TTC549 (cell line): ENCODE measurements around the gene KLHL5.

Experiments used
- FAIRE-seq: peaks from 2 replicates; lab custom pipeline; 2012; peaks lifted over from hg19 to GRCh38; lab: Jason Lieb, UNC

The KLHL5 gene

GRCh38 chr4:39043861-39044363, 18.1 kb upstream of the KLHL5 start:
- no peak for FAIRE-seq

- FAIRE-seq: no peak
Measured at GRCh38 chr4:39044364-39044955, 17.6 kb upstream of the KLHL5 start.

- no peak for FAIRE-seq
Measured at GRCh38 chr4:39044956-39045826, 16.8 kb upstream of the KLHL5 start.

GRCh38 chr4:39045827-39046221, 16.2 kb upstream of the KLHL5 start:
- FAIRE-seq: no peak

- no peak for FAIRE-seq
Measured at GRCh38 chr4:39046249-39046648, 15.8 kb upstream of the KLHL5 start.

- FAIRE-seq: no peak
Measured at GRCh38 chr4:39047681-39048080, 14.4 kb upstream of the KLHL5 start.

- no peak for FAIRE-seq
Measured at GRCh38 chr4:39048311-39048710, 13.7 kb upstream of the KLHL5 start.

- FAIRE-seq: no peak
Measured at GRCh38 chr4:39050590-39050989, 11.4 kb upstream of the KLHL5 start.

GRCh38 chr4:39051492-39051891, 10.5 kb upstream of the KLHL5 start:
- no peak for FAIRE-seq

- FAIRE-seq: no peak
Measured at GRCh38 chr4:39053983-39054382, 8.0 kb upstream of the KLHL5 start.

GRCh38 chr4:39054497-39054896, 7.5 kb upstream of the KLHL5 start:
- FAIRE-seq: no peak

- no peak for FAIRE-seq
Measured at GRCh38 chr4:39056023-39056422, 6.0 kb upstream of the KLHL5 start.

GRCh38 chr4:39061457-39061856, 575 bp upstream of the KLHL5 start:
- FAIRE-seq: no peak

- FAIRE-seq: no peak
Measured at GRCh38 chr4:39062770-39063097, 702 bp downstream of the KLHL5 start.

GRCh38 chr4:39063430-39063829, 1.4 kb downstream of the KLHL5 start:
- no peak for FAIRE-seq

- no peak for FAIRE-seq
Measured at GRCh38 chr4:39066371-39066770, 4.3 kb downstream of the KLHL5 start.

- no peak for FAIRE-seq
Measured at GRCh38 chr4:39067031-39067430, 5.0 kb downstream of the KLHL5 start.

- no peak for FAIRE-seq
Measured at GRCh38 chr4:39067451-39067850, 5.4 kb downstream of the KLHL5 start.

- FAIRE-seq: no peak
Measured at GRCh38 chr4:39068907-39069306, 6.9 kb downstream of the KLHL5 start.

- FAIRE-seq: no peak
Measured at GRCh38 chr4:39078829-39079228, 16.8 kb downstream of the KLHL5 start.

GRCh38 chr4:39083164-39083563, 21.1 kb downstream of the KLHL5 start:
- FAIRE-seq: no peak

GRCh38 chr4:39085891-39086290, 23.9 kb downstream of the KLHL5 start:
- FAIRE-seq: no peak

- no peak for FAIRE-seq
Measured at GRCh38 chr4:39096847-39097246, 34.8 kb downstream of the KLHL5 start.

GRCh38 chr4:39097290-39097689, 35.3 kb downstream of the KLHL5 start:
- no peak for FAIRE-seq
